ENCODE measurements around the gene CNTNAP2.

GRCh38 chr7:146443102-146443501, 326.5 kb downstream of the CNTNAP2 start:
- TF ChIP-seq, protein P1, sequence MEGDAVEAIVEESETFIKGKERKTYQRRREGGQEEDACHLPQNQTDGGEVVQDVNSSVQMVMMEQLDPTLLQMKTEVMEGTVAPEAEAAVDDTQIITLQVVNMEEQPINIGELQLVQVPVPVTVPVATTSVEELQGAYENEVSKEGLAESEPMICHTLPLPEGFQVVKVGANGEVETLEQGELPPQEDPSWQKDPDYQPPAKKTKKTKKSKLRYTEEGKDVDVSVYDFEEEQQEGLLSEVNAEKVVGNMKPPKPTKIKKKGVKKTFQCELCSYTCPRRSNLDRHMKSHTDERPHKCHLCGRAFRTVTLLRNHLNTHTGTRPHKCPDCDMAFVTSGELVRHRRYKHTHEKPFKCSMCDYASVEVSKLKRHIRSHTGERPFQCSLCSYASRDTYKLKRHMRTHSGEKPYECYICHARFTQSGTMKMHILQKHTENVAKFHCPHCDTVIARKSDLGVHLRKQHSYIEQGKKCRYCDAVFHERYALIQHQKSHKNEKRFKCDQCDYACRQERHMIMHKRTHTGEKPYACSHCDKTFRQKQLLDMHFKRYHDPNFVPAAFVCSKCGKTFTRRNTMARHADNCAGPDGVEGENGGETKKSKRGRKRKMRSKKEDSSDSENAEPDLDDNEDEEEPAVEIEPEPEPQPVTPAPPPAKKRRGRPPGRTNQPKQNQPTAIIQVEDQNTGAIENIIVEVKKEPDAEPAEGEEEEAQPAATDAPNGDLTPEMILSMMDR (IDR thresholded peaks at IDR 0.05), result no peak
- no peak for TF ChIP-seq POLR2A (IDR thresholded peaks at IDR 0.05)

Measured in testis (tissue), 2 donors.